ENCODE data around the gene CAMKMT. TPM values are rescaled to one million over a fixed set of nuclear protein-coding genes. Genes with fewer than 3 reads are reported as not detected.

The CAMKMT gene
- total and polyA plus RNA-seq, 7 donors = 6.1 to 15.6 (median 11.6) TPM

DNA sequence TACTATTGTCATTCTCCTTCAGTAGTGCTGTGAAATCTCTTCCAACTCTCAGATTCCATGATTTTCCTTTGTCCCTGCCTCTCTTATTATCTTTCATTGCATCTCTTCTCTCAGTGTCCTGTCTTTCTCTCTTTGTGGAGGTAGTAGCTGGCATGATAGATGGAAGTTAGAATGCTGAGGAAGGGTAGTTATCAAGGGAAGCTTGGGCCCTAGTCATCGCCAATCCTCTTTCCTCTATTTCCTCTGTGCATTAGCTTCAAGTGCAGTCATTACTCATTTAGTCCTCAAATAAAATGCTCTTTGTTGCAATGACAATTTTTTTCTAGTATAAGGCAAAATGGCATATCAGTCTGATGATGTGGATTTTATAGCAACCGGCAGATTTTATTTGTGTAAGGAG lies 207.7 kb downstream of the CAMKMT start:
- DNase-seq = no peak

DNA sequence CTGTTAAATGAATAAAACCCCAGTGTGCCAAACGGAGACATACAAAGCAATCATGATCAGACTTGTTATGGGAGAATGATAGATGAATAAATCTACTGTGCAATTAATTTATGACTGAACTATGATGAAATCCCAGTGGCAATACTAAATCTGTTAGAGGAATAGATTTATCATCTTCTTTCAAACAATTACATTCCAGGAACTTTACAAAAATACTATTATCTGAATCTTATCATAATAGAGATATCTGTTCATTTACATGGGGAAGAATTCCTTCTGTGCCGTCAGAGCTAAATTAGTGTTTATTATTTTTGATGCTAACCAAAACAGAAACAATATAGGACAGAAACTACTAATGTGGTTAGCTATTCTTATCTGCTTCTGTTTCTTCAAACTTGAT lies 208.5 kb downstream of the CAMKMT start:
- H3K4me1 ChIP-seq = no peaks in the 10 kb centered on the region
- H3K27ac ChIP-seq = no peak overlapping the region
- no peak for TF ChIP-seq EP300 (IDR thresholded peaks at IDR 0.05)
- TF ChIP-seq POLR2A (IDR thresholded peaks at IDR 0.05) = no peak
- TF ChIP-seq, protein P1, sequence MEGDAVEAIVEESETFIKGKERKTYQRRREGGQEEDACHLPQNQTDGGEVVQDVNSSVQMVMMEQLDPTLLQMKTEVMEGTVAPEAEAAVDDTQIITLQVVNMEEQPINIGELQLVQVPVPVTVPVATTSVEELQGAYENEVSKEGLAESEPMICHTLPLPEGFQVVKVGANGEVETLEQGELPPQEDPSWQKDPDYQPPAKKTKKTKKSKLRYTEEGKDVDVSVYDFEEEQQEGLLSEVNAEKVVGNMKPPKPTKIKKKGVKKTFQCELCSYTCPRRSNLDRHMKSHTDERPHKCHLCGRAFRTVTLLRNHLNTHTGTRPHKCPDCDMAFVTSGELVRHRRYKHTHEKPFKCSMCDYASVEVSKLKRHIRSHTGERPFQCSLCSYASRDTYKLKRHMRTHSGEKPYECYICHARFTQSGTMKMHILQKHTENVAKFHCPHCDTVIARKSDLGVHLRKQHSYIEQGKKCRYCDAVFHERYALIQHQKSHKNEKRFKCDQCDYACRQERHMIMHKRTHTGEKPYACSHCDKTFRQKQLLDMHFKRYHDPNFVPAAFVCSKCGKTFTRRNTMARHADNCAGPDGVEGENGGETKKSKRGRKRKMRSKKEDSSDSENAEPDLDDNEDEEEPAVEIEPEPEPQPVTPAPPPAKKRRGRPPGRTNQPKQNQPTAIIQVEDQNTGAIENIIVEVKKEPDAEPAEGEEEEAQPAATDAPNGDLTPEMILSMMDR (IDR thresholded peaks at IDR 0.05) = no peak
- no peak for TF ChIP-seq POLR2AphosphoS5 (IDR thresholded peaks at IDR 0.05)
- H3K27me3 ChIP-seq = no peaks in the 10 kb centered on the region
- no peaks in the 10 kb centered on the region for H3K36me3 ChIP-seq
- intact Hi-C loops (cut with DNase I) = no loop called here
- no peaks in the 10 kb centered on the region for H3K9me3 ChIP-seq
- 83 to 85% methylated on average over 2 of the region's 2 CpGs for whole genome bisulfite sequencing, 2 donors
- DNase-seq = no peak
- no peak overlapping the region for H3K4me3 ChIP-seq

More for the DNA sequence above, 207.7 kb downstream of the CAMKMT start:
- H3K36me3 ChIP-seq = no peaks in the 10 kb centered on the region
- H3K27me3 ChIP-seq = no peaks in the 10 kb centered on the region
- no peaks in the 10 kb centered on the region for H3K4me1 ChIP-seq
- H3K4me3 ChIP-seq = no peak overlapping the region
- H3K9me3 ChIP-seq = no peaks in the 10 kb centered on the region
- intact Hi-C loops (cut with DNase I) = no loop called here
- 78 to 92% methylated on average over 2 of the region's 2 CpGs for WGBS, 2 donors
- TF ChIP-seq, protein P1 (IDR thresholded peaks at IDR 0.05) = no peak
- no peak for TF ChIP-seq POLR2A (IDR thresholded peaks at IDR 0.05)
- no peak for TF ChIP-seq POLR2AphosphoS5 (IDR thresholded peaks at IDR 0.05)
- no peak for TF ChIP-seq EP300 (IDR thresholded peaks at IDR 0.05)
- H3K27ac ChIP-seq = no peak overlapping the region

DNA sequence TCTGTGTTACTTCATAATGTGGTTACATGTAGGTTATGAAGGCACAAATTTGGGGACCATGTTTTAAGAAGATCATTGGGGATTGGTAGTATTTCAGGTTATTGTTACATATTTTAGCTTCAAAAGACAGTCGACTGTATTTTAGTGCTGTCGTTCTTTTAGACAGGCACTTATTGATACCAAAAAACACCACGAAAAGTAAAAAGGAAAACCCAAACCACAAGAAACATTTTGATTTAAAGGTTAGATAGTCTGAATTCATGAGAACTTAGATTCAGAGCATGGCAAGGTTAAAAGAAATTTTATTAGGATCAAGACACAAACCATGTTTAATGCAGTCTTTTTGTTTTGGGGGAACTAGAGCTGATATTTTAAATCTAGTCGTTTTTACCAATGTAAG lies 209.0 kb downstream of the CAMKMT start:
- Histone ChIP-seq H3K4me3 (no peak overlapping the region), H3K27me3 (no peaks in the 10 kb centered on the region), H3K9me3 (no peaks in the 10 kb centered on the region), H3K36me3 (no peaks in the 10 kb centered on the region), H3K27ac (no peak overlapping the region), H3K4me1 (no peaks in the 10 kb centered on the region)
- WGBS, 2 donors = 69 to 86% methylated on average over 4 of the region's 4 CpGs
- no peak for DNase-seq
- intact Hi-C loops (cut with DNase I) = no loop called here
- TF ChIP-seq EP300 (IDR thresholded peaks at IDR 0.05) = no peak
- no peak for TF ChIP-seq POLR2AphosphoS5 (IDR thresholded peaks at IDR 0.05)
- TF ChIP-seq POLR2A (IDR thresholded peaks at IDR 0.05) = no peak
- TF ChIP-seq, protein P1 (IDR thresholded peaks at IDR 0.05) = no peak

DNA sequence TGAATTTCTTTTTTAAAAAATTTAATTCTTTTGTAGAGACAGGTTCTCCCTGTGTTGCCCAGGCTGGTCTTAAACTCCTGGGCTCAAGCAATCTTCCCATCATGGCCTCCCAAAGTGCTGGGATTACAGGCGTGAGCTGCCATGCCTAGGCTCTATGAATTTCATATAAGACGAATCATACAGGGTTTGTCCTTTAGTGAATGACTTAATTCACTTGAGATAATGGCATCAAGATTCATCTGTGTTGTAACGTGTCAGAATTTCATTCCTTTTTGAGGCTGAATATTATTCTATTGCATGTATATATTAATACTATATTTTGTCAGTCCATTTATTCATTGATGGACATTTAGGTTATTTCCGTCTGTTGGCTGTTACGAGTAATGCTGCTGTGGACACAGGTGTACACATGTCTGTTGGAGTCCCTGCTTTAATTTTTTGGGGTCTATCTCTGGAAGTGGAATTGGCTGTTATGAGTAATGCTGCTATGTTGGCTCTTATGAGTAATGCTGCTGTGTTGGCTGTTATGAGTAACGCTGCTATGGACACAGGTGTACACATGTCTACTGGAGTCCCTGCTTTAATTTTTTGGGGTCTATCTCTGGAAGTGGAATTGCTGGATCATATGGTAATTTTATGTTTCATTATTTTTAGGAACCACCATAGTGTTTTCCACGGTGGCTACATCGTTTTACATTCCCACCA lies 210.6 kb downstream of the CAMKMT start:
- Histone ChIP-seq H3K9me3 (no peaks in the 10 kb centered on the region), H3K36me3 (no peaks in the 10 kb centered on the region), H3K27me3 (no peaks in the 10 kb centered on the region), H3K4me1 (no peaks in the 10 kb centered on the region), H3K27ac (no peak overlapping the region), H3K4me3 (no peak overlapping the region)
- intact Hi-C loops (cut with DNase I) = no loop called here
- 89 to 95% methylated on average over 8 of the region's 8 CpGs for WGBS, 2 donors
- TF ChIP-seq POLR2A (IDR thresholded peaks at IDR 0.05) (no peak), EP300 (IDR thresholded peaks at IDR 0.05) (no peak), POLR2AphosphoS5 (IDR thresholded peaks at IDR 0.05) (no peak)
- TF ChIP-seq, protein P1 (IDR thresholded peaks at IDR 0.05) = no peak
- DNase-seq = no peak

DNA sequence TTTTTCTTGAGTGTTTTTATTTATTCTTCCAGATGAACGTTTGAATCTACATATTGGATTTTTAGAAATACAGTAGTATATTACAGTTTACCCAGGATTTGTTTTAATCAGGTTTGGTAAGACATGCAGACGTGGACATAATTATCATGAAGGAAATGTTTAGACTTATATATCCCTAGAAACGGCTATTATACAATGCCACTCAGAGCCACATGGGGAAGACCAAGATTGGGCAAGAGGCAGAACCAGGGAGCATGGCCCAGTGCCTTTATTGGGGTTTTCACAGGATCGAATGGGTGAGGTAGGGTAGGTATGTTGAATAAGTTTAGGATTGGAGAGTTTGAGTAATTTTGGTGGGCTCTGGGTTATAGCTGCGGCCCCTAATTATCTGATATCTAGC lies 212.2 kb downstream of the CAMKMT start:
- no peak overlapping the region for H3K27ac ChIP-seq
- 91 to 92% methylated on average over 5 of the region's 5 CpGs for WGBS, 2 donors
- intact Hi-C loops (cut with DNase I) = no loop called here
- no peaks in the 10 kb centered on the region for H3K27me3 ChIP-seq
- no peaks in the 10 kb centered on the region for H3K36me3 ChIP-seq
- TF ChIP-seq POLR2AphosphoS5 (IDR thresholded peaks at IDR 0.05) (no peak), POLR2A (IDR thresholded peaks at IDR 0.05) (no peak), EP300 (IDR thresholded peaks at IDR 0.05) (no peak)
- TF ChIP-seq, protein P1 (IDR thresholded peaks at IDR 0.05) = no peak
- H3K4me1 ChIP-seq = peaks cover 0 to 8% (median 0%) of the 10 kb centered on the region in 4 donors
- H3K9me3 ChIP-seq = no peaks in the 10 kb centered on the region
- H3K4me3 ChIP-seq = no peak overlapping the region
- DNase-seq = no peak
